Activated CD4-positive, alpha-beta memory T cell treated with anti-CD3 and anti-CD28 coated beads, Interleukin-2, amount 10 ng/mL, durations not matched to agents 7 days and 5 days (primary cell): Measurements from ENCODE around the gene ANAPC10. TPM values are rescaled to one million over a fixed set of nuclear protein-coding genes. Genes with fewer than 3 reads are reported as not detected.
"Not testable (repeated sequence)": the region's sequence is repeated elsewhere in the genome, so short reads cannot be mapped to it uniquely, and the experiment has no call there.

ENCODE experiments used
- CTCF ChIA-PET: fragments of 350-600 bp; sonication (Branson Sonifier 250); formaldehyde crosslinking; loops from one replicate; lab custom pipeline; 2021; ENCODE audit warnings: antibody characterized with exemption, inconsistent platforms; lab: Charles Lee
- POLR2A ChIA-PET: fragments of 350-600 bp; sonication (Branson Sonifier 250); formaldehyde crosslinking; loops from one replicate; lab custom pipeline; 2021; ENCODE audit warnings: antibody characterized with exemption; lab: Charles Lee
- DNase-seq: peaks from one replicate; pipeline ENCODE4 v3.0.0-alpha.2; 2020
- H3K27ac Mint-ChIP-seq: one replicate; pipeline ENCODE4 v1.8.0; 2021; ENCODE audit warnings: mild to moderate bottlenecking, mixed read lengths
- H3K27me3 Mint-ChIP-seq: one replicate; pipeline ENCODE4 v1.8.0; 2021; ENCODE audit warnings: mixed read lengths
- H3K36me3 Mint-ChIP-seq: one replicate; pipeline ENCODE4 v1.8.0; 2021; ENCODE audit warnings: low read depth, mixed read lengths
- H3K4me1 Mint-ChIP-seq: one replicate; pipeline ENCODE4 v1.8.0; 2021; ENCODE audit warnings: mixed read lengths
- H3K4me3 Mint-ChIP-seq: one replicate; pipeline ENCODE4 v1.8.0; 2021; ENCODE audit warnings: mild to moderate bottlenecking, mixed read lengths
- H3K9me3 Mint-ChIP-seq: one replicate; pipeline ENCODE4 v1.8.0; 2021; ENCODE audit warnings: mixed read lengths
- total RNA-seq, 2 experiments: library from RNA; stranded (reverse); gene quantifications; one replicate each; pipeline ENCODE4 v1.2.3, GENCODE V29; 2021

Gene ANAPC10
- 10 to 100 TPM; 22.4 to 28.4 TPM for total RNA-seq

DNA sequence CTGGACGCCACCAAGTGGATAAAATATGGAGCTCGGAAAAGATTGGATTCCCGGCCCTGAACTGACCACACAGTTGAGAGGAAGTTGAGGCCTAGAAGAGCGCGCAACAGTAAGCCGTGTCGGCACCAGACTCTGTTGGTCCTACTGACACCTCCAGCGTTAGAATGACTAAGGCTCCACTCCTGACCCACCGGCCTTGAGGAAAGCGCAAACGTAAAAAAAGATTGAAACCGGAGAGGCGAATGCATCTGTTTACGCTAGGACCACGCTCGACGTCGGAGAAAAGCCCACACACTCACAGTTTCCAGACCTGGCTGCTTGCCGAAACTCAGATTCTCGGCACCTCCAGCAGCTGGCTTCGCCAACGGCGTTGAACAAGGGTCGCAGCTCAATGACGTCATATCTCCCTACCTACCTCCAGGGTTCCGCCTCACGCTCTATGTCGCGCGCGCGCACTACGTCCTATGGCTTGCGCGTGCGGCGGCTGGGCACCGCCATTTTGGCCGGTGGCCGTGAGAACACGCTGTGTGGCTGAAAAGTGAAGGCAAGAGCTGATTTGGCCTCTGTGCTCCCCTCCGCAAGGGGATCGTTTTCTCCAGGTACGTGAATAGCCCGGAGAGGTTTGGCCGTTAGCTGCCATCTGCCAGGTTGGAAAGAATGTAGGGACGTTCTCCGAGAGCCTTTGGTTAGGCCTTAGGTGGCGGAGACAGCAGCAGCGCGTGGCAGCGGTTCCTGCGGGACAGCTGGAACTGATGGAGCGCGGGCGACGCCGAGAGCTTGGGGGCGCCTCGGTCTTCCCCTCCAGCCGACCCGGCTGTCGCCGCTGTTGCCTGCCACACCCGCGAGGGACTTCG lies at the start of gene ANAPC10, which contains the start of gene ABCE1:
Gene ANAPC10, minus strand, starts transcription at position 376 of the 854 bp plus-strand sequence. CDS start 2,097 bp downstream, outside the sequence.
Gene ABCE1, plus strand, starts transcription at position 491 of the 854 bp plus-strand sequence. CDS start 6,102 bp downstream, outside the sequence.
- Mint-ChIP-seq H3K27me3 (no peaks in the 10 kb centered on the region), H3K4me3 (peak within 1 kb of the TSS; percentile 85), H3K4me1 (peaks cover 33% of the 10 kb centered on the region), H3K9me3 (peaks cover 5% of the 10 kb centered on the region), H3K27ac (peak within 1 kb of the TSS; percentile 96), H3K36me3 (peaks cover 40% of the 10 kb centered on the region)
- peak; percentile 96 for DNase-seq
- CTCF ChIA-PET, result interaction anchor here (0.8 to 2.9 kb wide), 6 partner anchors 11 to 83 kb away, joined by 3 to 16 read pairs (median 4); no protein-coding TSS in a partner anchor
- POLR2A ChIA-PET, result interaction anchor here (0.8 to 5.8 kb wide), 26 partner anchors 9 to 1585 kb away, joined by 3 to 85 read pairs (median 5); partner anchors contain the start of genes MMAA, OTUD4 and SMARCA5

DNA sequence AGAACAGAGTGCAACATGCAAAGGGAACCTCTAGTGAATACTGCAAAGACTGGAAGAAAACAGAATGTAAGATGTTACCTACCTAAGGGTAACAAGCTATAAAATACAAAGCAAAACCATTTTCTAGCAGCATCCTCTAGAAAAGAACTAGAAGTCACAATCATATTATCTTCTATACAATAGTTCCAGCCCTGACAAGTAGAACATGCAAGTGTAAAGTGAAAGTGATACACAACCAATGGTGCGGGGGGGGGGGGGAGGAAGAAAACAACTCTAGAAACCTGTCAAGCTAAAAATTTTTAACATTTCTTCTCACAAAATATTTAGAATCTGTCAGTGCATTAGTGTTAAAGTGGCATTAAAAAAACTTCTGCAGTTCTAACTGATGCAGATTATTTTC lies 38.2 kb upstream of the ANAPC10 start:
- H3K9me3 Mint-ChIP-seq, H3K27me3 Mint-ChIP-seq, CTCF ChIA-PET, DNase-seq, H3K4me3 Mint-ChIP-seq: not testable (repeated sequence)
- H3K4me1 Mint-ChIP-seq, result peaks cover 53% of the 10 kb centered on the region
- POLR2A ChIA-PET, result interaction anchor here (0.7 to 6.6 kb wide), 4 partner anchors 11 to 42 kb away, joined by 3 to 37 read pairs (median 4); partner anchors contain the start of genes ABCE1 and ANAPC10
- H3K27ac Mint-ChIP-seq, result peak overlapping the region; percentile 21
- peaks cover 66% of the 10 kb centered on the region for H3K36me3 Mint-ChIP-seq

DNA sequence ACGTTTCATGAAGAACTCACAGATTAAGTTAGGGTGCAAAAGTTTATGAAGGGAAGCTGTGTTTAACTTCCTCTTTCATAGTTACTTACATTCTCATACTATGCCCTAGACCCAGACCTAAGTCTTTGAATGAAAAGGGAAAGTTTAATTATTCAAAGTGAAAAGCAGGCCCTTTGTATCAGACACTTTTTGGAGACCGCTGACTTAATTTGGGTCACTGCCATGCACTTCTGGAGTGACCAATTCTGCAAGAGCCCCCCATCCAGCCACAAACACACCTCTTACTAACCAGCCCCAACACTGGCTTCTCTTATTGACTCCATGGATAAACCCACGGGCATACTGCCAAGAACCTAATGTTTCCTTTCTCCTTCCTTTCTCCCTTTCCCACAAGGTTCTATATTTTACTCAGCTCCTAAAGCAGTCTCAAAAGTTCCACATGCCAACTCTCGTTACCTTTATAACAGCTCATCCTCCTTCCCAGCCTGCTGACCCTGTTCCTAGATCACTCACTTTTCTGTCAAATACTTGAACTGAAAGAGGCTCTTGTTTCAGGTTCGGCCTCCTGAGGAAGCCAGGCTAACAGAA lies 34.6 kb upstream of the ANAPC10 start:
- Mint-ChIP-seq H3K27ac (peak overlapping the region; percentile 70), H3K9me3 (no peaks in the 10 kb centered on the region), H3K4me3 (peak overlapping the region; percentile 26), H3K27me3 (no peaks in the 10 kb centered on the region), H3K36me3 (peaks cover 61% of the 10 kb centered on the region), H3K4me1 (peaks cover 74% of the 10 kb centered on the region)
- no peak for DNase-seq
- ChIA-PET POLR2A (interaction anchor here (1.1 to 6.6 kb wide), 4 partner anchors 10 to 45 kb away, joined by 3 to 37 read pairs (median 11); partner anchors contain the start of genes ABCE1 and ANAPC10), CTCF (no interaction called here)

DNA sequence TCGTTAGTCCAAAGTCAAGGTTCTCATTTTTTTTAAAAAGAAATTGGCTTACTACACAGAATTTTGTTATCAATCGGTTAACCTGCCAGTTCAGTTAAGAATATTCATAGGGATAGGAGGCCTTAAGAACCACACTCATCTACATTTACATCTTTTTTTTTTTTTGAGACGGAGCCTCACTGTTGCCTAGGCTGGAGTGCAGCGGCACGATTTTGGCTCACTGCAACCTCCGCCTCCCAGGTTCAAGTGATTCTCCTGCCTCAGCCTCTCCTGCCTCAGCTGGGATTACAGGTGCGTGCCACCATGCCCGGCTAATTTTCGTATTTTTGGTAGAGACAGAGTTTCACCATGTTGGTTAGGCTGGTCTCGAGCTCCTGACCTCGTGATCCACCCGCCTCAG lies 33.9 kb upstream of the ANAPC10 start:
- Mint-ChIP-seq H3K4me1 (peaks cover 74% of the 10 kb centered on the region), H3K36me3 (peaks cover 61% of the 10 kb centered on the region), H3K27ac (no peak overlapping the region), H3K4me3 (no peak overlapping the region), H3K9me3 (no peaks in the 10 kb centered on the region), H3K27me3 (no peaks in the 10 kb centered on the region)
- ChIA-PET POLR2A (interaction anchor here (1.1 to 6.6 kb wide), 4 partner anchors 9 to 46 kb away, joined by 3 to 37 read pairs (median 11); partner anchors contain the start of genes ABCE1 and ANAPC10), CTCF (no interaction called here)
- no peak for DNase-seq

DNA sequence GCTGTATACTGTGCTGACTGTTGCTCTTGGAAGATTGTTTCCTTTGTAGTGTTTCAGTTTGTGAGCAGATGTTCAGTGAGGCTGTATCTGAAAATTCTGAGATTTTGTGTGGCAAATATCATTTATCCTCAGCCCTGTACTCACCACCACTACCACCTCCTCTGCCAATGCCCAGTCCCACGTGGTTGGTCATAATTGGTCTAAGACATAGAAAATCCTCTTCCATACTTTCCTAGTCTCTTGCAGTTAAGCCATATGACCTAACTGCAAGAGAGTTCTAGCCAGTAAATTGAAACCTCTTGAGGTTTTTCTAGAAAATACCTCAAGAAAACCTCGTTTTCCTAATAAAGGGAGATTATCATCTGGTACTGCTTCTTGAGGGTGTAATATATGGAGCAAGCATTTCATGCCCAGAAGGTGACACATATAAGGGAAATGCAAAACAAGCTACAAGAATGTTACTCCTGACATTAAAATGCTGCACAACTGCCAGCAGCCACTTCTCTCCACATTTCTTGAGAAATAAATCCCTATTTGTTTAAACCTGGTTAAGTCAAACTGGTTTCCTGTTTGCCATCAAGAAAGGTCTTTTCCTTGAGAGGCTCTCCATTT lies 32.9 kb upstream of the ANAPC10 start:
- H3K36me3 Mint-ChIP-seq, result peaks cover 70% of the 10 kb centered on the region
- POLR2A ChIA-PET, result interaction anchor here (1.0 to 6.6 kb wide), 5 partner anchors 27 to 488 kb away, joined by 3 to 37 read pairs (median 3); partner anchors contain the start of genes ABCE1 and ANAPC10
- H3K9me3 Mint-ChIP-seq, result no peaks in the 10 kb centered on the region
- DNase-seq, result peak; percentile 25
- no peaks in the 10 kb centered on the region for H3K27me3 Mint-ChIP-seq
- peaks cover 79% of the 10 kb centered on the region for H3K4me1 Mint-ChIP-seq
- CTCF ChIA-PET, result no interaction called here
- H3K27ac Mint-ChIP-seq, result peak overlapping the region; percentile 89
- H3K4me3 Mint-ChIP-seq, result peak overlapping the region; percentile 26

- no peaks in the 10 kb centered on the region for H3K27me3 Mint-ChIP-seq
- ChIA-PET CTCF (no interaction called here), POLR2A (interaction anchor here (1.1 to 6.6 kb wide), 3 partner anchors 31 to 48 kb away, joined by 3 to 37 read pairs (median 19); partner anchors contain the start of genes ABCE1 and ANAPC10)
- peaks cover 71% of the 10 kb centered on the region for H3K36me3 Mint-ChIP-seq
- peaks cover 78% of the 10 kb centered on the region for H3K4me1 Mint-ChIP-seq
- peak overlapping the region; percentile 11 for H3K4me3 Mint-ChIP-seq
- H3K27ac Mint-ChIP-seq, result peak overlapping the region; percentile 89
- DNase-seq, result no peak
- no peaks in the 10 kb centered on the region for H3K9me3 Mint-ChIP-seq
Observed at GRCh38 chr4:145130130-145130529, 32.1 kb upstream of the ANAPC10 start.

DNA sequence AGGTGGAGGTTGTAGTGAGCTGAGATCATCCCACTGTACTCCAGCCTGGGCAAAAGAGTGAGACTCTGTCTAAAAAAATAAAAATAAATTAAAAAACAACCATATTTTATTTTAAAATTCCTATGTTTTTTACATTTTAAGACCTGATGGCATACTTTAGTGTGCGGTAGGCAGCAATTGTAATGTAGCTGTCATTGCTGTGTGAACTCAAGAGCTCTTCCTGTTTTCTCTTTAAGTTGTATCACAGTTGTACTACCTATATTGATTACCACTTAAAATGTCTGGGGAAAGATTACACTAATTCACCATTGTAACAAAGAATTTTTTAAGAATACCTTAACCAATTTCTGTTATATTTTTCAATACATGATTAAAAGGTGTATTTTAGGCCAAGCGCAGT lies 27.4 kb upstream of the ANAPC10 start:
- peak overlapping the region; percentile 67 for H3K4me3 Mint-ChIP-seq
- ChIA-PET POLR2A (interaction anchor here (0.7 to 3.6 kb wide), 13 partner anchors 10 to 493 kb away, joined by 3 to 43 read pairs (median 4); partner anchors contain the start of genes ABCE1 and ANAPC10), CTCF (interaction anchor here (1.0 kb wide), 1 partner anchor 91 kb away, joined by 3 read pairs; no protein-coding TSS in a partner anchor)
- peaks cover 65% of the 10 kb centered on the region for H3K36me3 Mint-ChIP-seq
- H3K4me1 Mint-ChIP-seq, result peaks cover 41% of the 10 kb centered on the region
- no peak for DNase-seq
- H3K27ac Mint-ChIP-seq, result peak overlapping the region; percentile 98
- no peaks in the 10 kb centered on the region for H3K27me3 Mint-ChIP-seq
- H3K9me3 Mint-ChIP-seq, result no peaks in the 10 kb centered on the region

DNA sequence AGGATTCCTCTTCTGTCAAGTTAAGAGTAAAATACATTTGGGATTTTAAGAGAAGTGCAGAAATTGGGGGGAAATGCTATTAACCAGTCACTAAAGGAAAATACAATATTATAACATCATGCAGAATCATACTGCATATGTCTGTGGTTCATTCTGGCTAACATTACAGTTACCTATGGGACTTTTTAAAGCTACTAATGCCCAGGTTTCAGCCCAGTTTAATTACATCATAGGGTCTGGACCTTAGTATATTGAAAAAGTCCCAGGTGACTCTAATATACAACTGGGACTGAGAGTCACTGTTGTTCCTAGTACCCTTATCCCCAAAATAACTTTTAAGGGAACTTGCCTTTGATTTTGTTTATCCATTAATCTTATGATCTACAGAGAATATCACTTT lies 10.1 kb upstream of the ANAPC10 start:
- Mint-ChIP-seq H3K27me3 (no peaks in the 10 kb centered on the region), H3K36me3 (peaks cover 55% of the 10 kb centered on the region)
- CTCF ChIA-PET, result no interaction called here

DNA sequence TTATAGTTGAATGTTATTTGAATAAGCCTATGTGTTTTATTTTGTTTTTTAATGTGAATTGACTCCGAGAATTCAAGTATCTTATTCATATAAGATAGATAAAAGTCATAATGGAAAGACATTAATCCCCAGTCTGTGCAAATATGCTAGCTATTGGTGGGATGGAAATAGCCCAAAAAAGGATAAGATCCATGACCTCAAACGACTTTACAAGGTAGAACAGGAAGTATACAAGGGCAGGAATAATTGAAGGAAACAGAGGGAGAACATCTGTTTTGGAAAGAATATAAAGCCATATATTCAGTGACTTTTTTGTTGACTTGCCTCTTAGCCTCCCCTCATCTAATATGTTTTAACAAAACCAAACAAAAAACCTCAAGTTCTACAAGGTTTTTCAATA lies 9.1 kb upstream of the ANAPC10 start:
- CTCF ChIA-PET, result no interaction called here
- Mint-ChIP-seq H3K36me3 (peaks cover 45% of the 10 kb centered on the region), H3K27ac (no peak overlapping the region)

More for the DNA sequence above, 10.1 kb upstream of the ANAPC10 start:
- H3K4me3 Mint-ChIP-seq, result no peak overlapping the region
- H3K9me3 Mint-ChIP-seq, result no peaks in the 10 kb centered on the region
- H3K27ac Mint-ChIP-seq, result no peak overlapping the region
- DNase-seq, result no peak
- H3K4me1 Mint-ChIP-seq, result peaks cover 13% of the 10 kb centered on the region
- POLR2A ChIA-PET, result interaction anchor here (6.4 kb wide), 1 partner anchor 9 kb away, joined by 33 read pairs; the partner anchor contains the start of genes ABCE1 and ANAPC10

GRCh38 chr4:145103496-145103895 lies 5.5 kb upstream of the ANAPC10 start:
- Mint-ChIP-seq H3K9me3 (no peaks in the 10 kb centered on the region), H3K36me3 (peaks cover 29% of the 10 kb centered on the region), H3K27ac (no peak overlapping the region), H3K27me3 (no peaks in the 10 kb centered on the region), H3K4me3 (no peak overlapping the region), H3K4me1 (peaks cover 21% of the 10 kb centered on the region)
- ChIA-PET POLR2A (interaction anchor here (0.6 to 1.8 kb wide), 4 partner anchors 23 to 518 kb away, joined by 3 to 7 read pairs (median 4); no protein-coding TSS in a partner anchor), CTCF (interaction anchor here (1.2 to 1.6 kb wide), 2 partner anchors 73 to 77 kb away, joined by 3 to 4 read pairs; no protein-coding TSS in a partner anchor)
- no peak for DNase-seq

More for the DNA sequence above, 9.1 kb upstream of the ANAPC10 start:
- no peaks in the 10 kb centered on the region for H3K27me3 Mint-ChIP-seq
- H3K4me1 Mint-ChIP-seq, result peaks cover 13% of the 10 kb centered on the region
- no peaks in the 10 kb centered on the region for H3K9me3 Mint-ChIP-seq
- no peak overlapping the region for H3K4me3 Mint-ChIP-seq
- DNase-seq, result no peak
- POLR2A ChIA-PET, result interaction anchor here (1.3 kb wide), 1 partner anchor 9 kb away, joined by 5 read pairs; the partner anchor contains the start of genes ABCE1 and ANAPC10

GRCh38 chr4:145102619-145103018 lies 4.6 kb upstream of the ANAPC10 start:
- Mint-ChIP-seq H3K27ac (no peak overlapping the region), H3K36me3 (peaks cover 27% of the 10 kb centered on the region), H3K27me3 (no peaks in the 10 kb centered on the region), H3K4me1 (peaks cover 19% of the 10 kb centered on the region), H3K4me3 (no peak overlapping the region), H3K9me3 (no peaks in the 10 kb centered on the region)
- POLR2A ChIA-PET, result interaction anchor here (1.0 to 5.8 kb wide), 2 partner anchors 66 to 75 kb away, joined by 3 to 85 read pairs; no protein-coding TSS in a partner anchor
- CTCF ChIA-PET, result no interaction called here
- no peak for DNase-seq

GRCh38 chr4:145101091-145101490 lies 3.1 kb upstream of the ANAPC10 start:
- Mint-ChIP-seq H3K4me1 (peaks cover 24% of the 10 kb centered on the region), H3K27me3 (no peaks in the 10 kb centered on the region), H3K27ac (no peak overlapping the region), H3K9me3 (no peaks in the 10 kb centered on the region), H3K4me3 (no peak overlapping the region), H3K36me3 (peaks cover 18% of the 10 kb centered on the region)
- POLR2A ChIA-PET, result interaction anchor here (0.9 to 5.8 kb wide), 4 partner anchors 10 to 76 kb away, joined by 4 to 85 read pairs (median 38); no protein-coding TSS in a partner anchor
- CTCF ChIA-PET, result no interaction called here
- no peak for DNase-seq
